Inferior parietal cortex (tissue), 1 donor: Measurements from ENCODE around the gene POTEF.
"Not testable (repeated sequence)": the region's sequence is repeated elsewhere in the genome, so short reads cannot be mapped to it uniquely, and the experiment has no call there.

ENCODE experiments used
- DNase-seq: peaks from one replicate; pipeline ENCODE4 v3.0.0-alpha.2; 2016; ENCODE audit errors: extremely low spot score

POTEF gene

GRCh38 chr2:130128464-130128863 lies 558 bp downstream of the POTEF start:
- not testable (repeated sequence) for DNase-seq

- not testable (repeated sequence) for DNase-seq
Measured at GRCh38 chr2:130127726-130128125, 1.3 kb downstream of the POTEF start.

- DNase-seq, result not testable (repeated sequence)
Measured at GRCh38 chr2:130120924-130121323, 8.1 kb downstream of the POTEF start.

- not testable (repeated sequence) for DNase-seq
Measured at GRCh38 chr2:130102597-130103363, 26.2 kb downstream of the POTEF start.

- DNase-seq, result not testable (repeated sequence)
Measured at GRCh38 chr2:130062645-130063044, 66.4 kb downstream of the POTEF start.

GRCh38 chr2:130059982-130060381 lies 69.0 kb downstream of the POTEF start:
- DNase-seq, result not testable (repeated sequence)

- DNase-seq, result not testable (repeated sequence)
Measured at GRCh38 chr2:130056336-130056735, 72.7 kb downstream of the POTEF start.

GRCh38 chr2:130053217-130053911 lies 75.7 kb downstream of the POTEF start:
- DNase-seq, result not testable (repeated sequence)

- DNase-seq, result not testable (repeated sequence)
Measured at GRCh38 chr2:130052376-130052775, 76.6 kb downstream of the POTEF start.

GRCh38 chr2:130048422-130048821 lies 80.6 kb downstream of the POTEF start:
- DNase-seq, result not testable (repeated sequence)

- DNase-seq, result not testable (repeated sequence)
Measured at GRCh38 chr2:130038265-130038603, 90.8 kb downstream of the POTEF start.

- not testable (repeated sequence) for DNase-seq
Measured at GRCh38 chr2:130025931-130026330, 103.1 kb downstream of the POTEF start.
